ENCODE data around the gene PHF14.

Gene PHF14

DNA sequence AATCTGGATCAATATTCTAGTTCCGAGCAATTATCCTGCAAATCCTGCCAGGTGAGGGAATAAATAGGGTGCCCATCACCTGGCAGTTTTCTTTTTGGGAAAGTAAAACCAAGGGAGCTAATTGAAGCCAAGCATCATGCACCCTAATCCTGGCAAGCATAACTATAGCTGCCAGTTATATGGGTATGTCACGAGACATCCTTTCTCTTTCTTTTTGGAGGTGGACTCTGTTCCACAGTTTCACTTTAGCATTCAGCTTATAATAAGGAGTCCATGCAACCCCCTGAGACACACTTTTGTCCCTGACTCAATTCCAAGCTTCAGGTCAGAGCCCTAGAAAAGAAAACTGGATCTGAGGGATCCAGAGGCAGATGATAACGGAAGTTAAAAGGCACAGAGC lies 222.5 kb downstream of the PHF14 start:
- H3K4me3 ChIP-seq (ENCODE audit: low read depth, low read length): no peak overlapping the region

DNA sequence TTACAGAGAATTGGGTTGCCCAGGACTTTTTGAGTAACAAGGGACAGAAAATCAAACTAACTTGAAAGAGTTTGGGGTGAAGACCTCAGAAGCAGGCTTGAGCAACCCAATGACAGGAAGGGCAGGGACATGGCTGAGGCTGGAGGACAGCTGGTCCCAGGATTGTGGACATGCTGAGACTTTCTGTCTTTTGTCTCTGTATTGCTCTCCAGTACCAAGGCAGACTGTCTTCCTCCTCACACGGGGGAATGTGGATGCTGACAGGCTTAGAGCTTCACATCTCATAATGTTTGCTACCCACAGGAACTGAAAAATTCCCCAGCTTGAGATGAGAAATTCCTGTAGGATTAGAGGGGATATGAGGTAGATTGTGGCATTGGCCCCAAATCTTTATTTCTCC lies 229.6 kb downstream of the PHF14 start:
- no peak overlapping the region for H3K4me3 ChIP-seq (ENCODE audit: low read depth, low read length)

DNA sequence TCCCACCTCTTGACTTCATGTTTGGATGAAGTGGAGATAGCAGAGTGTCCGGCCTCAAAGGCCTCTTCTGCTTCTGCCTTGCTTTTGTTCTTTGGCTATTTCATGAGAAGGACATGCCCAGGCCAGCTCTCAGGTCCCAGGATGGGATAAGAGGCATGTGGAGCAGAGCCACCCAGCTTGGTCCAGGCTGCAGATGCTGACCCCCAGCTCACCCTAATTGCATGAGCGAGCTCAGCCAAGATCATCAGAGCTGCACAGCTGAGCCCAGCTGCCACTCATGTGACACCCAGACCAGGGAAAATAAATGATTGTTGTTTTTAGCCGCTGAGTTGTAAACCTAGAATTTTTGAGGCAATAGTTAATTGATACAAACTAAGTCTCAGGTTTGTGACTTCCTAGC lies 230.0 kb downstream of the PHF14 start:
- H3K4me3 ChIP-seq (ENCODE audit: low read depth, low read length): no peak overlapping the region

DNA sequence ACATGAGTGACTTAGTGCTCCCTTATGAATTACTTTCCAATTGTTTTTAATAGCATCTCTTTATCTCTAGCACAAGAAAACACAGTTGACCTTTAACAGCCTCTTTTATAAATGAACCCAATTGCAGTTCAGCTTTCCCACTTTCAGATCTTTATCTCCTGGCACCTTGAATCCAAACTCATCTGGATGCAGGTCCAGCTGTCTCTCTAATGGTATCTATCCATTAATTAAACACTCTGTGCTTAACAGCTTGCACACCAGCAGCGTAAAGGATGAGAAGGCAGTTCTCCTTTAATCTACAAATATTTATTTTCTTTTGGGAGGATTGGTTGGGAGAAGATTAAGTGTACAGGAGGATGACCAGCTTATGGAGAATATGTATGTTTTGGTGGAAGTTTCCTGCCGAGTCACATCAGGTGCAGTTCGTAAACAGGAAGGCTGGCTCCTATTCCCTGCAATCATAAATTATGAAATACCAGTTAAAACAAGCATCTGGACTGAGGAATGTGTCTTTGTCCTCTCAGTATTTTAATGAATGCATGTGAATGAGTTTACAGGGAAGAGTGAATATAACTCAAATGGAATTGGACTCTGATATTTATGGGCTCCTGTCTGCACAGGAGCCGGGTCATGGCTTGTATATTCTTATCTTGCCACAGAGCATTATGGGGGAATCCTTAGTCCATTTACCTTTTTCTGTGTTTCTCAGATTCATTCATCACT lies 232.7 kb downstream of the PHF14 start:
- H3K4me3 ChIP-seq (ENCODE audit: low read depth, low read length): no peak overlapping the region

DNA sequence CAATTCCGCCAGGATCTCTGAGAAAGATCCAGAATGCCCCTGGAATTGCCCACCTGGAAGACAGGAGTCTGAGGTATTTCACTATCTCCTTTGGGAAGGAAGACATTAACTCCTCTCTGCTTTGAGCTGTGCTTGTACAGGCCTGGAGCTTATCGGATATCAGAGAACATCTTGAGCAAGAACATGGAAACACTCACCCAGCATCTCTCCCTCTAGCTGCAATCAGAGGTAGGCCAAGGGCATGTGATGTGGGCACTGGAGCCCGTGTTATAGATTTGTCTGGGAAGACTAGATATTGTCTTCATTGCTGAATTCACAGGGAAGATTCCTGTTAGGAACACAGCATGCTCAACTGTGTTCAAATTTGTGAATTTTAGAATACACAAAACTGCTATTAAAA lies 233.9 kb downstream of the PHF14 start:
- H3K4me3 ChIP-seq (ENCODE audit: low read depth, low read length): no peak overlapping the region

DNA sequence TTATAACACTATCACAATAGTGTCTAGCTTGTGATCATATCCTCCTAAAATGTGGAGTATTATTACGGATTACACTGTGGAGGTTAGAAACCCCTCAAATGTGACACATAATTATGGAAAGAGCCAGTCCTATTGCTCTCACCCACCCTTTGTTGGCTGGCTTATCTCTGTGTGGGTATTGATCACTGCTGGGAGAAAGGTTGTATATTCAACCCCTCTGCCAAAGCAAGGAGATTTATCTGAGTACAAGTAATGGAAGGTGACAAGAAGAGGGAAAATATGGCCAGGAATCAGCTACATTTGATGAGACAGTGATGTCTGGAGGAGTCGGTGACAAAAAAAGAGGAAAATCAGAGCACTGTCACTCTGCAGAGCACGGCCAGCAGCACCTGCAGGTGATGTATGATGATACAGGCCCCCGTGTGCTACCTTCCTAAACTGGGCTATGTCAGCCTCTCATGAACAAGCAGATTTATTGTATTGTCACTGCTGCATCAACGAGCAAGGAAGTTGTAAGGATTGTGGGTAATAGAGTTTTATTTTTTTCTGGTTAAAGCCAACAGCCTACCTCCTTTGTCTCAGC lies 235.3 kb downstream of the PHF14 start:
- H3K4me3 ChIP-seq (ENCODE audit: low read depth, low read length): no peak overlapping the region

DNA sequence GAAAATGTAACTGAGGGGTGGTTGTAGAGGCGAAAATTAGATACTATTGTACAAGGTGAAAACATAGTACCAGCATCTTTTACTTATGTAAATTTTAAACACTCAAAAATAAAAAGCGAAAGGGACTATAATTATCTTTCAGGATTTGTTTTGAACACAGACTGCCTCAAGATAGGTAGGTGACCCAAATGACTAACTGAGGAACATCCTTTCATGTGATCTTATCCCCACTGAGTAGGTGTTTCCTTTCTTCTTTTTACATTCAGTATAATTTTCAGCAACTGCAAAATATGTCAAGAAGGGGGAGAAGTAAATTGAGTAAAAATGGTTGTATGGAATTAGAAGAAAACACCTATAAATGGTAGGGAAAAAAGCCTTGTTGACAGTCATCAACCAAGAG lies 236.7 kb downstream of the PHF14 start:
- no peak overlapping the region for H3K4me3 ChIP-seq (ENCODE audit: low read depth, low read length)

DNA sequence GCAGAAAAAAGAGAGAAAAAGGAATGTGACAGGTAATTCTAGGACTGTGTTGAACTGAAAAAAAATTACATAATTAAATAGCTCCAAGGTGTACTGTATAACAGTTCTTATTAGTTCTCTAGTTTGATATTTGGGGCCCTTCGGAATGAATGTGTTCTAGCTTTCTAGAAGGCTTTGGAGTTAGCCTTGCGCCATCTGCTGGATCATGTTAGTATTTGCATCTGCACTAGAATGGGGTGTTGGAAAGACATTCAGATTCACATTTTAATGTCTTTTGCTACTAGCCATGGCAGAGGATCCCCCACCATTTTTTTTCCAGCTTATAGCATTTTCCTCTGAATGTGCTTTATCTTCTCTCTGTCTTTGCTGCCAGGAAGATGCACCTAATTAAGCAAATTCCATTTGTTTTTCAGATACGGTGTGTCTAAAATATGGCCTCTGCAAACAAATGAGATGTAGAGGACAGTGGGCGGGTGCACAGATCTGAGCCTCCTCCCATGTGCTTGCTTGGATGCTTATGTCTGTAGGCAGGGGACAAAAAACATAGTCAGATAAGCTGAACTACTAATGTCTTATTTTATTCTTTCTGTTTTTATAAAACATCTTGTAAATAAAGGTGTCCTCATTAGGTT lies 238.5 kb downstream of the PHF14 start:
- no peak overlapping the region for H3K4me3 ChIP-seq (ENCODE audit: low read depth, low read length)

DNA sequence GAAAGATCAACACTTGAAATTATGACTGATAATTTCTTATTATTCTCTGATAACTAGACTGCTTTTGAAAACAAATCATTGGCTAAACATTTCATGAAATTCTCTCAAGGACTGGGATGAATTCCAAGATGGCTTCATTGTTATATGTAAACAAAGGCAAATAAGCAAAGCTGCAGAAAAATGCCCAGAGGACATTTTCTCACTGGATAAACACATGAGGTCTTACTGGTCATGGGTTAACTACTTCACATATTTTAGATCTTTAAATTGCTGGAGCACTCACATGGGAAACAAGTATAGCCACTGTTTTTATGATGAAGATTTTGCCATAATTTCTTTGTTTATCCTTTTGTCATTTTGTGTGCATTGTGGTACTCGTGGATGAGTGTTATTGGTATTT lies 239.1 kb downstream of the PHF14 start:
- H3K4me3 ChIP-seq (ENCODE audit: low read depth, low read length): no peak overlapping the region

DNA sequence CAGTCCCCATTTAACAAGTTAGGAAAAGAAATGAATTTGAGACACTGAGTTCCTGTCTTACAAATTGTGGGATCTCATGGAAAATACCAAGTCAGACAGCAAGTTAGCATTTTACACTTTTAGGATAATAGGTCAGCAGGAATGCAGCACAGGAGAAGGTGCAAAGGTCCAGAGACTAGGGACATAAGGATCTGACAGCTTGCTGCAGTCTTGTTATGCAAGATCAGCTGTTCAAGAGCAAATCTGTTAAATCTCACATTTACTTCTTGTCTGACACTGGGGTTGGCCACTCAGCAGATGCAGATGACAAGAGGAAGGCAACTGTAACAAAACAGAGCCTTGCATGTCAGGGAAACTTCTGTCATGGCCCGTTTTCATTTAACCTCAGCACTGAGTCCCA lies 239.6 kb downstream of the PHF14 start:
- H3K4me3 ChIP-seq (ENCODE audit: low read depth, low read length): no peak overlapping the region

DNA sequence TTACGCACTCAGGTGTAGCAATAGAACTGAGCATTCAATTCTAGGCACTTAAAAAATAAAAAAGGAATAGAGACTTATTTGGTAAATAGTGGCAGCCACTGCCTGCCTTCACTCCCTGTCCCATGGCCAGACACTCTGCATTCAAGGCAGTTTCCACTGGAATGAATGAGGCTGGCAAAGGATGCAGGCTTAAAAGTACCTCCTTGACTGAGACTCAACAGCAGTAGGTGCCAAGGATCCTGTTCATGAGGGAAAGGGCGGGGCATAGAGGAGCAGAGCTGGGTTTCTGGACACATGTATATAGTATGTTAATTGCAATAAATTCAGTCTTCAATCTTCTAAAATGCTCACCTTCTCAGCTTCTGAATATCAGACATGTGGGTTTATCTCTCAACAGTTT lies 242.6 kb downstream of the PHF14 start:
- H3K4me3 ChIP-seq (ENCODE audit: low read depth, low read length): no peak overlapping the region

DNA sequence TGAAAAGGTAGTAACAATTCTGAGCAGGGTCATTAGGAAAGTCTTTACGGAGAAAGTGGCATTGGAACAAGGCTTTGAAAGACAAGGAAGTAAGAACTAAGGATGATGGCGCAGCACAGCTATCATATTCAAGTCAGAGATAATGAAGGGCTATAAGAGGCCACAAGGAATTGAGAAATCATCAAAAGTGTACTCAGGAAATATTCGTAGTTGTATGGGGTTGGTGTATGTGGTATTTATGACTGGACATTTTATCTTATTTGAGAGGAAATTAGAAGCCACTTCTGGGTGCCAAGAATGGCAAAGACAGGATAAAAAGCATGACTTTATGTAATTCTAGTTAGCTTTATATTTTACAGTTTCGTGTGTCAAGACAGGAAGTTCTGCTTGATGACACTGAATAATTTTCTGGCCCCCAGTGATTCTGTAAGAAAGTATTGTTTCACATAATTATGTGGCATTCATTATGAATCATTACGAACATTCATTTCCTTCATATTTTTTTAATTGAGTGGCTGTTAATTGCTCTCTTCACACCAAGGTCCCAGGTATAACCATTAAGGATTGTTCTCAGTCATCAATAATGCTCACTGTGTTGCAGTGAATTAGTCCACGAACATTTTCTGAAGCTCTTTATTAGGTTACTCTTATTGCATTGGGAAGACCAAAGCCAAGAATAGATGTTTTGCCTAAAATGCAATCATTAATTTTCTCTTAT lies 244.3 kb downstream of the PHF14 start:
- no peak overlapping the region for H3K4me3 ChIP-seq (ENCODE audit: low read depth, low read length)
